Activated T-cell treated with anti-CD3 and anti-CD28 coated beads for 48 hours (primary cell): ENCODE results near the gene CHI3L2.

Experiments used
- DNase-seq: peaks from one replicate; pipeline ENCODE4 v3.0.0-alpha.2; 2020; ENCODE audit warnings: low read depth

CHI3L2 gene

DNA sequence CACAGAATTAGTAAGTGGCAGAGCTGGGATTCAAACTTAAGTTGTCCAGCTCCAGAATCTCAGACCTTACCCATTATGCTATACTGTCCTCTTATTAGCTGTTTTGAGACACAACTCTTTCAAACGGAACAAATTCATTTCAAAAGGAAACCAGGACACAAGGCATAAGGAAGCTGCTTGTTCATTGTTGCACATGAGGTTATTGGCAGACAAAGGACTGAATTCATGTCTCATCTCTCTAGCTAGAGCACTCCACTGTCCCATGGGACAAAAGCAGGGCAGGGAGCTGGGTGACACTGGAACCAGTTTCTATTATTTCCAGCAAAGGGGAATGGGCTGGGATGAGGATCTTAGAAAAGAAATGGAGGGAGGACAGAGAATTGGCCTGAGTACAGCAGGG, 26.4 kb downstream of the CHI3L2 start:
- DNase-seq: no peak

DNA sequence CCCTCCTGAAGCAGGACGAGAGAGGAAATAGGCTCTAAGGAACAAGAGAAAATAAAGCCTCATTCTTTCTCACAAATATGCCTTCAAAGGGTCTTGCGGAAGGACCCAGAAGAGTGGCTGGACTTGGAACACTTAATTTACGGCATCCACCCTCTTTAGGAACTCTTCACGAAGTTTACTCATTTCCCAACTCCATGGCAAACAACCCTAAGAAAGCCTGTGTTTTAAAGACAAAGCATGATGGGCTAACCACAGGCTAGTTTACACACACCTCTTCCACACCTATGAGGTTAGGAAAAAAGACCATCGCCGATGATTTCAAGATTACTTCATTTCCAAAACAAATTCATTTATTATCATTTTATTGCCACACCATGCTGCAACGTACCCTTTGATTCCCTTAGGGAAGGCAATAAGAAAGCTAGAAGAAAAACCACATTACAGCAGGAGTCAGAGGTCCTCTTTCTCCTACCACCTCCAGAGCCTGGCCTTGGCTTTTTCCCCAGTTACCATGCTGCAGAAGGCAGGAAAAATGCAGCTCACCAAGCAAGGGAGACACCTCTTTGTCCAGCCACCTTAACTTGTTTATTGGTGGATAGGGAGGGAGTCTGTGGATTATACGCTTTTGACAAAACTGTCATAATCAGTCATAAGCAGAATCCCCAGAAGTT, 29.6 kb downstream of the CHI3L2 start:
- no peak for DNase-seq

DNA sequence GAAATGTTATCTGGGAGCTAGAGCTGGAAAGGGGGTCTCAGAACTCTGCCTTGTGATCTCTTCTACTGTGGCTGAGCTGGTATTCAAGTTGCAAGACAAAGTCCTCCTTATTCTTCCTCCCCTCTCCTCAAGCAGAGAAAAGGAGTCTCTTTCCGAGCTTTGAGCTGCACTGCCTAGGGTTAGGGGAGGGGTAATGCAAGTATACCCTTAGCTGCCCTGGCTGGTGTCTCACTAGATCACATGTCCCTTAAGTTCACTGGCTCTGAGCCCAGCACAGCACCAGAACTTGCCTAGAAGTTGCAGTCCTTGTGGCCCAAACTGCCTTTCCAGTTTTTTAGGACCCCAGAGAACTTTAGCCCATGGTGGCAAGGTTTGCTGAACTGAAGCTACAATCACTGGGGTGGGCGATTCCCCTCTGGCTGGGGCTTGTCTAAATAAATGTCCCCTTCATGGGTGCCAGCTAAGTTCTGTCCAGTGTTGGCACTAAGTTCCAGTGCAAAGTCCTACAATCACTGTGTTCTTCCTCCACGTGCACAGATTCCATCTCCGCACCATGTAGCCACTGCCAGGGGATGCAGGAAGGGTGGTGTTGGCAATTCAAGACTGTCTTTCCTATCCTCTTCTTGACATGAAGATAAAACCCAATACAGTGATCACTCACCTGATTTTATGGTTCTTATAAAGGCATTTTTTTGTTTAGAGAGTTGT, 40.4 kb downstream of the CHI3L2 start:
- no peak for DNase-seq

DNA sequence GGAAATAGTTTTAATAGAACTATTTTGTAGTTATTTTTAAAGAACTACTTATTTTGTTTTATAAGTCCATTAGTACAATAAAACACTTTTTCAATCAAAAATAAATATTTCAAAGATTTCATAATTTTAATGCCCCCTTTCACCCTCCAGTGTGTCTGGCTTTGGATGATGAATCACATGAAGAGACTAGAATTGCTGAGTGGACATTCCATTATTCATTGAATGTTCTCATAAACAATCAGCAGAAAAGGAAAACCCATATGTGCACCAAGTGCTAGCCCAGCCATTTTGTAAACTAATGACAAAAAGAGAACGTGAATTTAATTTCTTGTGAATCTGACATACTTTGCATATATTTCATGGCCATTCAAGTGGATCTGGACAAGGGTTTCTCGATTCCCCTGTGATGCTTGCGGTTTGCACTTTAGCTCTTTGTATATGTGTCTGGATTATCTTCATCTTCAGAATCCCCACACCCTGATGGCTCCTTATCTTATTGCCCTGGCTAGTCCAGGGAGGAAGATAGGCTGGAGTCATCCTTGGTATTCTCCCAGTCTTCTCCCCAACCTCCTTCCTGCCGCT, 42.4 kb downstream of the CHI3L2 start:
- DNase-seq: no peak

DNA sequence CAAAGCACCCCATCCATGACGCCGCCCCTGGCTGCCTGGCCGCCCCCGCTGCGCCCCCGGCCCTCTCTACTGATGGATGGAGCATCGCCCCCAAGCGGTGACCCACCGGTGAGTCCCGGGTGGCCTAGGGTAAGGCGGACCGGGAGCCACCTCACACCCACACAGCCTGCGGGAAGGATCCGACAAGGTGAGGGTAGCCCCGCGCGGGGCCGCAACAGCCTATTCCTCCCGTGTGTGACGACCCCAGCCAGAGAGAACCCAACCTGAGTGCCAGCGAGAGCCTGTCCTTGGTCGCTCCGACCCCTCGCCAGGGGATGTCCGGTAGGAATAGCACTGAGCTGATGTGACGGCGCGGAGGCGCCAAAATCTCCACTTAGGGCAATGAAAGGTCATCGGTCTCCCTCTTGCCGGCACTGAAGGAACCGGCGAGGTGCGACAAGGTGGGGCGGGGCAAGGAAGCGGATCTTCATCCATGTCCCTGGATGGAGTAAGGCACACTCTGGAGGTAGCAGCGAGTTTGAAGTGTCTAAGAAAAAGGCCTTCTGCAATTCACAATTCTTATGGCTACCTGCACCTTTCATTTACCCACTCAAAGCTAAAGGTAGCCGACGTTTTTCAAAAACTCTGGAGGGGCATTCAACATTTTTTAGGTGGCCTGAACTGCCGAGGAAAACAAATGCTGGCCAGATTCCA, 43.4 kb downstream of the CHI3L2 start:
- DNase-seq: no peak

DNA sequence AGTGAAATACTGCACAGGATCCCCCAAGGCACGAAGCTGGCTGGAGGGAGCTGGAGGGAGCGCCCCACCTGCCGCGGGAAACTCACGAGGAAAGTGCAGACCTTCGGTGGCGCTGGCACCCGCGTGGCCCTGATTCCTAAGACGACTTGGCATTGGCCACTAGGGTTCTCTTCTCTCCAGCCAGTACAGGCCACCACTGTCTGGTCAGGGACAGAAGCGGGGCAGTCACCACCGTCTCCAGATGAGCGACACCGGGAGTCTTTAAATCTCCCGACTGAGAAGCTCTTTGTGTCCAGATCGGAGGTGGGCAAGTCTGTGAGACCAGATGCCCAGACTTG, 43.9 kb downstream of the CHI3L2 start:
- no peak for DNase-seq

DNA sequence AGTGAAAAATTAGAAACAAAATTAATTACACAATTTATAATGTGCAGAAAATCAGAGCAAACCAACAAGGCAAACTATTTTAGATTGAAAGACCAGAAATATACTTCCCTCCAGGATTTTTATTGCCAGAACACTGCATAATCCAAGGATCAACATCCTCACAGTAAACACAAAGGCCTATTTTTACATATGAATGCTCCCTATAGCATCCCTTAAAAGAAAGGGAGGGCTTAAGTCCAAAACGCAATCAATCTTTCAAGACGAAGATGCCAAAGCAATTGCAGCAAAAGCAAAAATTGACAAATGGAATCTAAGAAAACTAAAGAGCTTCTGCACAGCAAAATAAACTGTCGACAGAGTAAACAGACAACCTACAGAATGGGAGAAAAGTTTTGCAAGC, 44.6 kb downstream of the CHI3L2 start:
- DNase-seq: no peak

DNA sequence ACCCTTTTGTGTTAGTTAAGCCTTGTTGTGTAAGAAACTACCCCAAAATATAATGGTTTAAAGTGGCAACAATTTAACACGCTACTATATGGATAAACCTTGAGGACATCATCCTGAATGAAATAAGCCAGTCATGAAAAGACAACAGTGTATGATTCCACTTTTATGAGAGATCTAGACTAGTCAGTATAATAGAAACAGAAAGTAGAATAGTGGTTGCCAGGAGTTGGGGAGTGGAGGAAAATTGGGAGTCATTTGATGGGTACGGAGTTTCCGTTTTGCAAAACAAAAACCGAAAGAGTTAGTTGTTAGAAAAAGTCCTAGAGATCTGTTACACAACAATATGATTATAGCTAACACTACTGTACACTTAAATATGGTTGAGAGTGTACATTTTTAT, 47.1 kb downstream of the CHI3L2 start:
- no peak for DNase-seq

DNA sequence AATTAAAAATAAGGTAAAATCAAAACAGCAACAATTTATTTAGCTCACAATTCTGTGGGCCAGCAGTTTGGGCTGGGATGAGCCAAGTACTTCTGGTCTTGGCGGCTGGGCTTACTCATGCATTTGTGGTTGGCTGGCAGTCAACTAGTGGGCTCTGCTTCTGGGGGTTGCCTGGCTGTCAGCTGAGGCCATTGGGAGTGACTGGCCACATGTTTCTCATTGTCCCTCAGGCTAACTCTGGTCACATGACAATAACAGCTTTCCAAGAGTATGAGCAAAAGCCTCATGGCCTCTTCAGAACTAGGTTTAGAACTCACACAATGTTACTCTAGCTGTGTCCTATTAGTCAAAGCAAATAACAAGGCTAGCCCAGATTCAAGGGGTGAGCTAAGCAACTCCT, 47.6 kb downstream of the CHI3L2 start:
- peak; percentile 34 for DNase-seq

DNA sequence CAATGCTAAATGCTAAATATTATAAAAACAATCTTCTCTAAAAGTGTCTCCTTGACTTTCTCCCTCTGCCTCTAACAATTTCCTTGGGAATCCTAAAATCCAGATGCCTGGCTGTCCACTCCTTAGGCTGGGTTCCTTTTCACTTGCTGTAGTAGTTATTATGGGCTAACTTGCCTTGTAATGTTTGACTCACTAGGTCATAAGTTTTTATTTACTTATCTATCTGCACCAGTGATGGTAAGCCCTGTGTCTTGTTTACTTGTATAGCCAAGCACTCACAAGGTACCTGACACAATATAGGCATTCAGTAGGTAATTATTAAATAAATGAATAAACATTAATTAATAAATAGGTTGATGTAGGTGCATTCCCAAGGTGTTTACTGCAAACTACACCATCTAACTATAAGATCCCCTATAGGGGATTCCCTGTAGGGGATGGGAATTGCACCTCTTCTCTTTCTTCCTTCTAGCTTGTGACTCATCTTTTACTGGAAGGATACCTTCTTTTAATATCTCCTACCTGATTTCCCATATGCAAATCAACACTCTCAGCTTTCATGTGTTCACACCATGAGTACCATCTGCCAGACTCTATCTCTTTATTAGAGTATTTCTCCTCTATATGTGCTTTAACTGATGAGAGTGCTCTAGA, 48.4 kb downstream of the CHI3L2 start:
- DNase-seq: no peak

DNA sequence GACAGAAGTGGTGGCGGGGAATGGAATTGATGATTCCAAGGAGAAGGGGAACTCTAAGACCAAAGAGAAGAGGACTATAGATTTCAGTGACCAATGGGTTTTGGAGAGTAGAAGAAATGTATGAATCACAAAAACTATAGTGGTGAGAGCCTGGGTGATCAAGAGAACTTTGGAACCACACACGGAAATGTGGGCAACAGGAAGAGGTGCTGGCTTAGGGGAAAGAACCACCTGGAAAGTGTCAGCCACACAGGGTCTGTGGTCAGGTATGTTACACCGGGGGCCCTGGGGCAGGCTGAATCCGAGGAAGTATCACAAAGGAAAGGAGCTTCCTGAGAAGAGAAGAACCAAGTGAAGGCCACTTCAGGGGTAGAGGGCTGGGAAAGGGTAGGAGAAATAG, 51.6 kb downstream of the CHI3L2 start:
- DNase-seq: no peak

DNA sequence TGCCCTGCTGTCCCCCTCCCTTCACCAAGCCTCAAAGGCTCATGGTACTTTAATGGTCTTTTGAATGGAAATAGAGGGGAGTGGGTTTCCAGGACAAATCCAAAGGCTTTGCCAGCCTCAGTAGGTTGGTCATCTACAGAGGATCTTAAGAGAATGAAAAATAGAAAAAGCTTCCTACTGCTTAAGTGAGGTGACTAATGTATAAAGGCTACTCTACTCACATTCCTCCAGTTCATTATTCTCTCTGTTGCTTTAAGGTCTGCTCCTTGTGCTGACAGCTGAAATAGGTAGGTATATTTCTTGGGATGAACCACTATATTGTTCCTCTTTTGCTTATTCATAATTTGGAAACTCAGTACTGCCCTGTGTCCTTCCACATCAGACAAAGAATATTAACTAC, 52.8 kb downstream of the CHI3L2 start:
- DNase-seq: no peak

DNA sequence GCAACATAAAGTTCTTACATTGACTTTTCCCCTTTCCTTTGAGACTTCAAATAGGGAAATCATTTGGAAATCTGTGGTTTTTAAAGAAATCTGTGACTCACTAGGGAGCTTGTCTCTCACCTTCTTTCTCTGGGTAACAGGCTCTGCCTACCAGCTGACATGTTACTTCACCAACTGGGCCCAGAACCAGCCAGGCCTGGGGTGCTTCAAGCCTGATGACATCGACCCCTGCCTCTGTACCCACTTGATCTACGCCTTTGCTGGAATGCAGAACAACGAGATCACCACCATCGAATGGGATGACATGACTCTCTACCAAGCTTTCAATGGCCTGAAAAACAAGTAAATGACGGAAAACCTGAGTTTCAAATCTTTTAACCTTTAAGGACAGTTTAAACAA, 53.9 kb downstream of the CHI3L2 start:
- DNase-seq: no peak

DNA sequence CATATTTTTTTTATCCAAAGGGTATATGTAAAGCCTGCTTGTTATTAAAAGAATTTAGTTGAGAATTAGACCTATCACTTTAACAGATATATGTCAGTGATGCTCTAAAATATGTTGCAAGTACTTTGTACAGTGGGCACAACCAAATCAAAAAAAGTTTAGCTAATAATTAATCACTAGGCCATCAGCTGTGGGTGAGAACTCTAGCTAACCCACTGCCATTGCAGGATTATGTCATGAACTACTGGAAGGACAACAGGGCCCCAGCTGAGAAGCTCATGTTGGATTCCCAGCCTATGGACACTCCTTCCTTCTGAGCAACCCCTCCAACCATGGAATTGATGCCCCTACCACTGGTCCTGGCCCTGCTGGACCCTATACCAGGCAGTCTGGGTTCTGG, 56.3 kb downstream of the CHI3L2 start:
- no peak for DNase-seq

DNA sequence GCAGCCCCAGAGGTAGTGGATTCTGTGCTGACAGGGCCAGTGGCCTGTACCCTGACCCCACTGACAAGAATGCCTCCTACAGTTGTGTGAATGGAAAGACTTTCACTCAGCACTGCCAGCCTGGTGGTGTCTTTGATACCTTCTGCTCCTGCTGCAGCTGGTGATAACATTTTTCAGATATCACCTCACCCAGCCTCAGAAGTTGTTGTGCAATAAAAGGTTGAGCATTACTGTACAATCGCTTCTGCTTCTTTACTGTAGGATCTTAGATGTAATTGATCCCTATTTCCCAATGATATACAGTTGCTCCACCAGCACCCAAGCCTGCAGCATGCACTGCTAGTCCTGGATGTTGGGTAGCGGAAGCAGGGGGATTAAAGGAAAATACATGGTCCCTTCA, 58.4 kb downstream of the CHI3L2 start:
- DNase-seq: no peak

DNA sequence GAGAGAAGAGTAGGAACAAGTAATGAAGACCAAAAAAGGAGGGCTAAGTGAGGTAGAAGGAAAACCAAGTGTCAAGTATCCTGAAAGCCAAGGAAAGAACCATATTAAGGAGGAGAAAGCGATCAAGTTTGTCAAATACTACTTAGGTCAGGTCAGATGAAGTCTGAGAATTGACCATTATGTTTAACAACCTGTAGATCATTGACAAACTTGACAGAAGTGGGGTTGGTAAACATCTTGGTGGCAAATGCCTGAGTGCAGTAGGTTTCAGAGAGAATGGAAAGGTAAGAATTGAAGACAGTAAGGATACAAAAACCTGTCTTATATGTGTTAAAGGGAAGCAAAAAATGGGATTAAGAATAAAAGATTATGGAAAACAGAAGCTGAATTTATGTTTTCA, 59.4 kb downstream of the CHI3L2 start:
- DNase-seq: no peak

DNA sequence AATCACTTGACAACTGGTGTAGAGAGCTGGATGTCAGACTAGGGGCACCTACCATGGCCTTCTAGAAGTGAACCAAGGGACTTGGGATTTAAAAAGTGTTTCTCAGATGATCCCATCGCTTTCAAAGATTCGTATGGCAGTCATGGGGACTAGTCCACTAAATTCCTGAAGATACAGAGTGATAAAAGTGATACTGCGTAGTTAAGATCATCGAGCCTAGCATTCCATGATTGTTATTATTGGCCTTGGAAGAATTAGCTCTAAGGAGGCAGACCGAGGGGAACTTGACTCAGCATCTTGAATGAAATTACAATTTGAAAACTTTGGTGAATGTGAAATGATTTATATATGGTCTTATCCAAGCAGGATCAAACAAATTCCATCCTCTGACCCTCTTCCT, 61.9 kb downstream of the CHI3L2 start:
- DNase-seq: no peak

DNA sequence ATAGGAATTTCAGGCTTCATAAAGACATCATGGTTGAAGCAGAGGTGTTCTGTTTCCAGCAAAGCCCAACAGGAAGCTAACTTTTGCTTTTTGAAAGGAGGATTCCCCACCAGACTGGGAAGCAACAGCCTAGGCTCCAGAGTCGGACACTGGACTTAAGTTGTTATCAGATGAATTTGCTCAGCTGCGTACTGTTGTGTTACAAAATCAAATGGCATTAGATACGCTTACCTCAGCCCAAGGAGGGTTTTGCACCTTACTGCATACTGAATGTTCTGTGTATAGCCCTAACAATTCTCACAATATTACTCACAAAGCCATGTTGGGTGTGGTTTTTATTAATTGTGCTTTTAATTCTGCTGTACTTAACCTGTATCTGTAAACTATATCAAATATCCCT, 62.6 kb downstream of the CHI3L2 start:
- DNase-seq: no peak

DNA sequence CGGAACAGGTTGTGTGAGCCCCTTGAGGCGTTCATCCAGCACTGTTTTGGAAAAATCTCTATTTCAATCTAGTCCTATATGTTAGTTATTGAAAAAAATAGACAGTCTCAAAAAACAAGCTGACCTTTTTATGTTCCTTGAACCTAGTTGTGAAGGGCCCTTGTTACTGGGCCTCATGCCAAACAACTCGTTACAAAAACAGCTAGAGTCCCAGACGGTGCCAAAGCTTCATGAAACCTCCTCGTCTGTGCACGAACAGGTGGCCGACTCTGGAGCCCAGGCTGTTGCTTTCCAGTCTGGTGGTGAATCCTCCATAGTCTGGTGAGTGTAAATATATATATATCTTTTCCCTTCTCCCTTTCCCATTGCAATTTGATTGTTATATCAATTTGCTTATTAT, 63.1 kb downstream of the CHI3L2 start, which contains the start of gene CHIA:
TSS of gene CHIA (plus strand) at position 222 of the 400 bp plus-strand sequence. CDS start 19,617 bp downstream, outside the sequence.
- no peak for DNase-seq
